SK-MEL-5 (cell line): ENCODE results near the gene ZNF638. TPM values are rescaled to one million over a fixed set of nuclear protein-coding genes. Genes with fewer than 3 reads are reported as not detected.
"Not testable (repeated sequence)": the region's sequence is repeated elsewhere in the genome, so short reads cannot be mapped to it uniquely, and the experiment has no call there.

ENCODE experiments used
- DNase-seq: peaks from one replicate; pipeline ENCODE4 v3.0.0-alpha.2; 2016; ENCODE audit warnings: low read depth, low spot score
- in situ Hi-C: cut with HindIII; loops from 2 replicates; pipeline ENCODE4 v1.10.0; 2016; ENCODE audit warnings: low sequenced_read_pairs, high pct_unique_total_duplicates, low pct_unique_long_range_greater_than_20kb
- polyA plus RNA-seq, 2 experiments: library from polyadenylated mRNA; depleted of rRNA; stranded (reverse); fragments of >200 nt; gene quantifications; 2 replicates each; pipeline ENCODE4 v1.2.3, GENCODE V29; 2015
- total RNA-seq: library from RNA; depleted of rRNA; stranded (reverse); fragments of >200 nt; shearing (Covaris generic); gene quantifications from 2 replicates; pipeline ENCODE4 v1.2.3, GENCODE V29; 2014; rRNA removed

Gene ZNF638, protein sequence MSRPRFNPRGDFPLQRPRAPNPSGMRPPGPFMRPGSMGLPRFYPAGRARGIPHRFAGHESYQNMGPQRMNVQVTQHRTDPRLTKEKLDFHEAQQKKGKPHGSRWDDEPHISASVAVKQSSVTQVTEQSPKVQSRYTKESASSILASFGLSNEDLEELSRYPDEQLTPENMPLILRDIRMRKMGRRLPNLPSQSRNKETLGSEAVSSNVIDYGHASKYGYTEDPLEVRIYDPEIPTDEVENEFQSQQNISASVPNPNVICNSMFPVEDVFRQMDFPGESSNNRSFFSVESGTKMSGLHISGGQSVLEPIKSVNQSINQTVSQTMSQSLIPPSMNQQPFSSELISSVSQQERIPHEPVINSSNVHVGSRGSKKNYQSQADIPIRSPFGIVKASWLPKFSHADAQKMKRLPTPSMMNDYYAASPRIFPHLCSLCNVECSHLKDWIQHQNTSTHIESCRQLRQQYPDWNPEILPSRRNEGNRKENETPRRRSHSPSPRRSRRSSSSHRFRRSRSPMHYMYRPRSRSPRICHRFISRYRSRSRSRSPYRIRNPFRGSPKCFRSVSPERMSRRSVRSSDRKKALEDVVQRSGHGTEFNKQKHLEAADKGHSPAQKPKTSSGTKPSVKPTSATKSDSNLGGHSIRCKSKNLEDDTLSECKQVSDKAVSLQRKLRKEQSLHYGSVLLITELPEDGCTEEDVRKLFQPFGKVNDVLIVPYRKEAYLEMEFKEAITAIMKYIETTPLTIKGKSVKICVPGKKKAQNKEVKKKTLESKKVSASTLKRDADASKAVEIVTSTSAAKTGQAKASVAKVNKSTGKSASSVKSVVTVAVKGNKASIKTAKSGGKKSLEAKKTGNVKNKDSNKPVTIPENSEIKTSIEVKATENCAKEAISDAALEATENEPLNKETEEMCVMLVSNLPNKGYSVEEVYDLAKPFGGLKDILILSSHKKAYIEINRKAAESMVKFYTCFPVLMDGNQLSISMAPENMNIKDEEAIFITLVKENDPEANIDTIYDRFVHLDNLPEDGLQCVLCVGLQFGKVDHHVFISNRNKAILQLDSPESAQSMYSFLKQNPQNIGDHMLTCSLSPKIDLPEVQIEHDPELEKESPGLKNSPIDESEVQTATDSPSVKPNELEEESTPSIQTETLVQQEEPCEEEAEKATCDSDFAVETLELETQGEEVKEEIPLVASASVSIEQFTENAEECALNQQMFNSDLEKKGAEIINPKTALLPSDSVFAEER (N-terminal part only)
- 166 and 191 TPM in 2 replicates for total RNA-seq
- 80.3 and 96.1 TPM in 2 replicates for polyA plus RNA-seq (2015; cell fraction: cytosol; rRNA removed)
- 316 TPM in 2 replicates for polyA plus RNA-seq (2015; cell fraction: nucleus; rRNA removed)

DNA sequence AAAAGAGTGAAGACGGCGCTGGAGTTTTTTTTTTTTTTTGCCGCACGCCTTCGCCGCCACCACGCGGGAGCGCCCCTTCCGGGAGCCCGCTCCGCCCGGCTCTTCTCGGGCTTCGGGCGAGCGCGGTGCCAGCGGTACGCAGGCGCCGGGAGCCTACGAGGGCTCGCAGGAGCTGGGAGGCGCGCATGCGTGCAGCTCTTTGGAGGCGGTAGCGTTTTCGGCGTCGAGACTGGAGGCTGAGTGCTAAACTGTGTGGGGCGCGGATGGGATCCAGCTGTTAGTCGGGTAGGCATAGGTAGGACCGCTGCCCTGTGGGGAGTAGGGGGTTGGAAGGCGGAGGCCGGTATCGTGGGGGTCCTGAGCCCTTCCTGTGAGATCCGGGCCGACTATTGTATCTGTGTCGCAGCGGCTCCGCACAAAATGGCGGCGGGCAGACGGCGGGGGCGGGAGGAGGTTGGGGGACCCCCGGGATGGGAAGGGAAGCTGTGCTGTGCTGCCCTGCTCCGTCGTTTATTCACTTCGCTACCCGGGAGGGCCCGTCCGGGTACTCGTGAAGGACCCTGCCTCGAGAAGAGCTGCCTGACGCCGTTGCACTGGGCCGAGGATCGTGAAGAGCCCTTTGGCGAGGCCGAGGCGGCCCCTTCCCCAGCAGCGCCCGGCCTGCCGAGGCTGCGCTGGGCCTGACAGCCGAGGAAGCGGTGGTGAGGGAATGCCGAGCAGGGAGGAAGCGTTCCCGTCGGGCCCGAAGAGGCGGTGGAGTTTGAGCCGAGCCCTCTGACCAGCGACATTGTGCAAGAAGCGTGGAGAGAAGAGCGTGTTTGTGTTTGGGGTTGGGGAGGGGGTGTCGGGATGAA is at the start of gene ZNF638:
Gene ZNF638 (plus strand): TSS at position 202 of the 854 bp plus-strand sequence. CDS start 17,173 bp downstream, outside the sequence.
- in situ Hi-C loops, result no loop called here
- peak; percentile 95 for DNase-seq

DNA sequence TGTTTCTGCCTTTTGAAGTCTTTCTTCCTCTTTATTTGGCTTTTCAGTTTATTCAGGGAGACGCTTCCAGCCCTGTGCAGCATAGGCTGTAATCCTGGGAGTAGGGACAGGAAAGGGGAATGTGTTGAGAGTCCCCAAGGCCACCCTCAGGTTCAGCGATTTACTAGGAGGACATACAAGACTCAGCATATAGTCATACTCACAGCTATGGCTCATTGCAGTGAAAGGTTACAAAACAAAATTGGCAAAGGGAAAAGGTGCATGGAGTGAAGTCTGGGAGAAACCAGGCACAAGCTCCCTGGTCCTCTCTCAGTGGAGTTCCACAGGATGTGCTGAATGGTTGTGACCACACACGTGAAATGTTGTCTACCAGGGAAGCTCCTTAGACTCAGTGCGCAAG is 49.6 kb upstream of the ZNF638 start:
- in situ Hi-C loops, result no loop called here
- DNase-seq, result no peak

DNA sequence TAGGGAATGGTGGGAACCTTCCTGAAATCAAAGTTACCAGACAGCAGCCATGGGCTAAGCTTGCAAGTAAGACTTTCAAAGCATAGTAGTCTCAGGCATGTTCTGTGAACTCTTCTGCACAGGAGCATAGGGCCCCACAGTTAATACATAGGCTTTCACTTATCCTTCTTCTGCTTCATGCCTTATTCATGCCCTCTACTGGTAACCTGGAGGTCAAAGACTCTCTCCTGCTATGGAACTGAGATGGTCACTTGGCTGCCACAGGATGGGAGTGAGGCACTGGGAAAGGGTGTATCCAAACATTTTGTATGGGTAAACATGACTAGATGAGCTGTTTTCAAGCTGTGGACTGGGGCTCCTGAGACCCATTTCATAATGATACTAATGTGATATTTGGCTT is 49.1 kb upstream of the ZNF638 start:
- DNase-seq, result peak; percentile 78
- in situ Hi-C loops, result no loop called here

DNA sequence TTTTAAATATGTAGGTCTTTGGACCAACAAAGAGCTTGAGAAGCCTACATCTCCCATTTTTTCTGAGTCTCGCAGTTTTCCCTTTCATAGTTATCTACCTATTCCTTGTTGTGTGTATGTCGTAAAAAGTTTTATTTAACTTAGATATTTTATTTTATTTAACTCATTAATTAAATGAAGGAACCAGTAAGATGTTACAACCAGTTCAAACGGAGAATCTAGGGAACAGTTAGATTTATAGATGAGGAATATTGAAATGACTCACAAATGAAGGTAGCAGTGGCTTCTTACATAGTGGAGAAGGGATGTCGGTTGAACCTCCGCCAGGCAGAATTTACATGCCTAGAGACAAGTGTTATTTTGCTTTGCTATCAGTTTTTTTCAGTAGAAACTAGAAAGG is 48.5 kb upstream of the ZNF638 start:
- in situ Hi-C loops, result no loop called here
- DNase-seq, result no peak

DNA sequence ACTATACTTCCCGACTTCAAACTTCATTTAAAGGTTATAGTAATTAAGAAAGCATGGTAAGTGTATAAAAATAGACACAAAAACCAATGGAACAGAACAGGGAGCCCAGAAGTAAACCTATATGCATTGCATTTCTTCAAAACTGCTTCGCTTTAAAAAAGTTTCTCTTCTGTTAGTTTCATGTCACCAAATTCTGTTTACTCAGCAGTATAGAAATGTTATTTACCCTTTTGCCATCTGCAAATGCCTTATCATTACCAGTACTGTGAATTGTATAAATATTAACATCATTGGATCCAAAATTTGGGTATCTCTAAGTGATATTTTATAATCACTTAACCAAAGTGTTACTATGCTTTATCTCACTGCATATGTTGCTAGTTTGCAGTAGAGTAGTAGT is 45.9 kb upstream of the ZNF638 start:
- in situ Hi-C loops, result no loop called here
- no peak for DNase-seq

DNA sequence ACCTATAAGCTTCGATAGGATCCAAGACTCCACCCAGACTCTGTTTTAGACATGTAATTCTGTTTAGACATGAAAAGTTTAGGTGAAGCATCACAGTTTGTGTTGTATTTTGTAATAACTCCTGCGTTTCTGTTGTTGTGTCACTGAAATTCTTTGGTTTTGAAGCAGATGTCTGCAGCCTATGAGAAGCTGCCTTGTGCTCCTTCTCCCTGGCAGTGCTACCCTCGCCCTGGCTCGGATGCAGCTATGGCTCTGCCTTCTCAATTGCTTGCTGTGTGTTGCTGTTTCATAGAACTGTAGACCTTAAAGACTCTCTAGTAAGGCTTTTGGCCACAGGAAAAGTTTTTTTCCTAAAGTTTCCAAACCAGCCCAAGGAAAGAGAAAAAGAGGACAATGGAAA is 40.2 kb upstream of the ZNF638 start:
- in situ Hi-C loops, result loop anchor here (10.0 kb wide), 1 partner anchor 67 kb away; the partner anchor contains the start of gene PAIP2B
- DNase-seq, result no peak

DNA sequence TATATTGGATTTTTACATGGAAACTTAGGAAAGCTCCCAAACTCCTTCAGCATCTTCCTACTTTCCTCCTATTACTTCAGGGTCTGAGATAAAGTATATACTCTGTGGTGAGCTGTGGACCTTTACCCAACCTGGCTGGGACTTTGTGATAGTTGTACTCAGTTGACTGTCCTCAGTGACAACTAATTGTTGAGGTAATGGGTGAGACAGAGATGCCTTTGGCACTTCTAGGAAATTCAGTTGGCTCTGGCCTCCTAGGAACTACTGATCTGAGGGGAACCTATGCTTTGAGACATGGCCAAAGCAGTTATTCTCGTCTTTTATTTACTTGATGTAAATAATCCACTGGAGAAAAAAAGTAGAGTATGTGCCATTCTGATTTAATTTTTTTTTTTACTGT is 39.4 kb upstream of the ZNF638 start:
- no peak for DNase-seq
- in situ Hi-C loops, result loop anchor here (10.0 kb wide), 1 partner anchor 67 kb away; the partner anchor contains the start of gene PAIP2B

DNA sequence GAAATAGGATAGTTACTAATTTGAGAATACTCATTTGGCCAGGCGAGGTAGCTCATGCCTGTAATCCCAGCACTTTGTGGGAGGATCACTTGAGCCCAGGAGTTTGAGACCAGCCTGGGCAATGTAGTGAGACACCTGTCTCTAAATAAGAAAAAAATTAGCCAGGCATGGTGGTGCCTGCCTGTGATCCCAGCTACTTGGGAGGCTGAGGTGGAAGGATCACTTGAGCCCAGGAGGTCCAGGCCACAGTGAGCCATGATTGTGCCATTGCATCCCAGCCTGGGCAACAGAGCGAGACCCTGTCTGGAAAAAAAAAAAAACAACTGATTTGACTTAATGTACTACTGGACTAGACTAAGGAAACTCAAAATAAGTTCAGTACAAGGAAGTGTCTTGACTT is 32.7 kb upstream of the ZNF638 start:
- in situ Hi-C loops, result loop anchor here (10.0 kb wide), 1 partner anchor 74 kb away; the partner anchor contains the start of gene PAIP2B
- no peak for DNase-seq

DNA sequence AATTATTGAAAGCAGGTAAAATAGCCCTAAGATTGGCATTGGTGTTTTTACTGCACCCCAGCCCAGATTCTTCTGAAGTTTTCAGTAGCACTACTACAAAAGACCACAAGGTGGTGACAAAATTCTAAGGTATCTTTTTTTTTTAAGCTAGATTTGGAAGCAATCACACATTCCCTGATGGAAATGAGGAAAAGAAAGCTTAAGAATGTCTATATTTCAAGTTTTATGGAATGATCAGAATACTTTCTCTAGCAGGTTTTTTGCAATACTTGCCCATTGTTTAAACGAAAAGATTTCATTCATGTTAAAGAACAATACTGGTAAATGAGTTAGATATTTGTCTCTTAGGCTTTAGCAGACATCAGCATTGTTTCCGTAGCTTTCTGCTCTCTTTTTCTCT is 32.1 kb upstream of the ZNF638 start:
- in situ Hi-C loops, result loop anchor here (10.0 kb wide), 1 partner anchor 75 kb away; the partner anchor contains the start of gene PAIP2B
- DNase-seq, result peak; percentile 67

DNA sequence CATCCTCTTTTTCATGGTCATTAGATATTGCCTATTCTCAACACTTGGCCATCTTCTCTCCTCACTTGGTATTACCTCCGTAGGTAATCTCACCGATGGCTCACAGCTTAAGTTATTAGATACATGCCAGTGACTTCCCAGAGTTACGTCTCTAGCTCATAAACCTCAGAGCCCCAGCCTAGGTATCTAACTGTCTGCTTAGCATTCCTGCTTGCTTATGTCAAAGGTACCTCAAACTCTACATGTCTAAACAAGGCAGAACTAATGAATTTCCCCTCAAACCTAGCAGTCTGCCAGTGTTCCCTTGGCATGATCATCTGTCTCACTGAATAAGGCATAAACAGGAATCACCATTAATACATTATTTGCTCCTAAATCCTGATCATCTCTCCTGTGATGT is 27.7 kb upstream of the ZNF638 start:
- in situ Hi-C loops, result no loop called here

DNA sequence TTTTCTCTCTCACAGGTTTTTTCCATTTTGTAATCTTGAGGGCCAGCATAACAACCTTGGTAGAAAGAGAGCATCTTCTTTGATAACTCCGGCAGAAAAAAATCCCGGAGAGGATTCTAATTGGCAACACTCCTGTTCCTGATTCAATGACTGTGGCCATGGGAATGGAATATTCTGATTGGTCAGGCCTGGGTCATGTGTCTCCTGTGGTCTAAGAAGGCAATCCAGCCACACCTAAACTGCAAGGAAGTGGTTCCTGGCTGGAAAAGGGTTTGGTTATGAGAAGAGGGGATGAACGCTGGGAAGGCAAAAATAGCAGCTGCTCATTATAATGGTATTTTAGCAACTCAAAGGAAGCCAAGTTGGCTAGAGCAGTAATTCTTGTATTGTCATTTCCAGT is 24.8 kb upstream of the ZNF638 start:
- in situ Hi-C loops, result no loop called here
- no peak for DNase-seq

More for the DNA sequence above, 27.7 kb upstream of the ZNF638 start:
- DNase-seq, result no peak

DNA sequence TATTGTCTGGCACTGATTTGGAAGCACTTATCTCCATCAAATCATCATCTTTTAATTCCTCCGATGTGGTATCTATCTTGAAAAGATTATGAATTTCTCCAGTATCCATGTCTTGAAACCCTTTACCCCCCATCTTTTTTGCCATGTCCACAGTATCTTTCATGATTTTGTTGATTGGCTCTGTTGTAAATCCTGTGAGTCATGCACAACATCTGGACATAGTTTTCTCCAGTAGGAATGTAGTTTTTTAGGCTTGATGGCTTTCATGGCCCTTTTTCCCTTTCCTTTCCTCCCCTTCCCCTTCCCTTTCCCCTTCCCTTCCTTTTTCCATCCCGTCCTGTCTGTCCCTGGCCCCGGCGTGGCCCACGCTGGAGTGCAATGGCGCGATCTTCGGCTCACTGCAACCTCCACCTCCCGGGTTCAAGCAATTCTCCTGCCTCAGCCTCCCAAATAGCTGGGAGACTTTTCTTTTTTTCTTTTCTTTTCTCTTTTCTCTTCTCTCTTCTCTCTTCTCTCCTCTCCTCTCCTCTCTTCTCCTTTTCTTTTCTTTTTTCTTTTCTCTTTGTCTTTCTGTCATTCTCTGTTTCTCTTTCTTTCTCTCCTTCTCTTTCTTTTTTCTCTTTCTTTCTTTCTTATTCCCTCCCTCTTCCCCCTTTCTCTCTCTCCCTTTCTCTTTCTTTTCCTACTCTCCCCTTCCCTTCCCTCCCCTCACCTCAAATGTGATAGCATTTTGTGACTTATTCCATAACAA is 18.4 kb upstream of the ZNF638 start:
- in situ Hi-C loops, result no loop called here
- DNase-seq, result no peak

DNA sequence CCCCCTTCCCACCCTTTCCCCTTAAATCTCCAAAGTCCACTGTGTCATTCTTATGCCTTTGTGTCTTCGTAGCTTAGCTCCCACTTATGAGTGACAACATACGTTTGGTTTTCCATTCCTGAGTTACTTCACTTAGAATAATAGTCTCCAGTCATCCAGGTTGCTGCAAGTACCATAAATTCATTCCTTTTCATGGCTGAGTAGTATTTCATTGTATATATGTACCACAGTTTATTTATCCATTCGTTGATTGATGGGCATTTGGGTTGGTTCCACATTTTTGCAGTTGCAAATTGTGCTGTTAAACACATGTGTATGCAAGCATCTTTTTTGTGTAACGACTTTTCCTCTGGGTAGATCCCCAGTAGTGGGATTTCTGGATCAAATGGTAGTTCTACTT is 14.5 kb upstream of the ZNF638 start:
- in situ Hi-C loops, result no loop called here
- DNase-seq, result no peak

DNA sequence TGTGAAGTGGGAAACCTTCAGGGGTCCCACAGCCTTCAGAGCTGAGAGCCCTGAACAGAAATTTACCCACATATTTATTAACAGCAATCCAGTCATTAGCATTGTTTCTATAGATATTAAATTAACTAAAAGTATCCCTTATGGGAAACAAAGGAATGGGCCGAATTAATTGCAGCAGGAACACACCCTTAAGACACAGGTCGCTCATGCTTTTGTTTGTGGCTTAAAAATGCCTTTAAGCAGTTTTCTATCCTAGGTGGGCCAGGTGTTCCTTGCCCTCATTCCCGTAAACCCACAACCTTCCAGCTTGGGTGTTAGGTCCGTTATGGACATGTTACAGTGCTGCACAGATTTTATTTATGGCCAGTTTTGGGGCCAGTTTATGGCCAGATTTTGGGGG is 13.7 kb upstream of the ZNF638 start:
- DNase-seq, in situ Hi-C loops: not testable (repeated sequence)

DNA sequence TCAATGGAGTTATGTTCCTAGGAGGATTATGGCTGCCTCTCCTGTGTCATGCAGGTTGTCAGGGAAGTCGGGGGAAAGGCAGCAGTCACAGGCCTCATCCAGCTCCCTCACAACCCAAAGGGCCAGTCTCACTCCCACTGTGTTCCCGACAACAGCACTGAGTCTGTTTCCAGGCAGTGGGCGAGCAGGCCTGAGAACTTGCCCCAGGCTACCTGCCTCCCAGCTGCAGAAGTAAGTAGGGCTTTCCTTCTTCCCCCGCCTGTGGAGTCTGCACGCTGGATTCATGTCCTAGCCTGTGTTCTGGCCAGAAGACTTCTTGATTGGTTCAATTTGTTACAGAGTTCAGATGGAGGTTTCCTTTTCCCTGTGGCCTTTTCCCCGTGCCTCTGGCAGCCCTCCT is 8.2 kb upstream of the ZNF638 start:
- DNase-seq, result no peak
- in situ Hi-C loops, result no loop called here

DNA sequence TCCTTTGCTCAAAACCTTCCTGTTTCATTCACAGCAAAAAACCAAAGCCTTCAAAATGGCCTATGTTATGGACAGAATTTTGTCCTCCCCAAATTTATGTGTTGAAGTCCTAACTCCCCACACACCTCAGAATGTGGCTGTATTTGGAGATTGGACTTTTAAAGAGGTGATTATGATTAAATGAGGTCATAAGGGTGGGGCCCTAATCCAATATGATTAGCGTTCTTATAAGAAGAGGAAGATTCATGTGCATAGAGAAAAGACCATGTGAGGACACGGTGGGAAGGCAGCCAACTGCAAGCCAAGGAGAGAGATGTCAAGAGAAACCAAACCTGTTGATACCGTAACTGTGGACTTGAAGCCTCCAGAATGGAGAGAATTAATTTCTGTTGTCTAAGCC is 4.6 kb upstream of the ZNF638 start:
- DNase-seq, result no peak
- in situ Hi-C loops, result no loop called here
